DMS114 treated with DMSO at 0.1 percent for 48 hours (cell line): ENCODE data around the gene TOM1L2.

Experiments used
- DNase-seq: peaks from one replicate; lab custom pipeline; 2025; ENCODE audit not compliant: unreplicated experiment; lab: John Stamatoyannopoulos, UW

Gene TOM1L2

DNA sequence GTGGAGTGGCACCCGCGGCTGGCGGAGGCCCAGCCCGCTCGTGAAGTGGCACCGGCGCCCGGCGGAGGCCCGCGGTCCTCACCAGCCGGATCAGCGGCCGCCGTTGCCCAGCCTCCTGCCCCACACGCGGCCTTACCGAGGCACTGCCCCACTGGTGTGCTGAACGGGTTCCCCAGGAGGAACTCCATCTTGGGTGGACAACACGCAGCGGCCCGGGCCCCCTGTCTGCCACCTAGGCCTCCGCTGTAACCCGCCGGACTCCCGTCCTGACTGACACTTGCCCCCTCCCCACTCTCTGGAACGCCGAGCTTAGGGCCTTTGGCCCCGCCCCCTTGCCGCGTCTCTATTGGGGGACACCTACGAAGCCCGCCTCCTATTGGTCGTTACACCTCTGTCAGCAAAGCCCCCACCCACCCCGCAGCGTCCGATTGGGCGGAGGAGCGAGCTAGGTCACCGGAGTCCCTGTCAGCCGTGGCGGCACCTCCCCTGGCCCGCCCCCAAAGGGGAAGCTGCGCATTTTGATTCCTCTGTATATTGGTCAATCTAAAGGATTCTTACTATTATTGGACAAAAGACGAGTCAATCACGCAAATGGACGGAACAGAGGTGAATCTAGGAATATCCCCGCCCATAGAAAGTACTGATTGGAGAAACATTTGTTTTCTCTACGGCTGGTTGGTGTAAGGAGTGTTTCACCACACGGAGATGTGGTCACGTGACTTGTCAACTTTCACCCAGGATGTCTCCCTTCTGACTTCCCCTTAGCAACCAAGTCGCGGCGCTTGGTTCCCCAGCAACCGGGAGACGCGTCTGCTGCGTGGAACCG lies at the start of gene TOM1L2, which contains the start of gene DRC3:
Gene TOM1L2, minus strand, starts transcription at position 275 of the 826 bp plus-strand sequence. Its CDS starts 87 bp downstream, at position 188.
Gene DRC3, plus strand, starts transcription at position 737 of the 826 bp plus-strand sequence. CDS start 4,737 bp downstream, outside the sequence.
- DNase-seq: peak; percentile 89

GRCh38 chr17:18021372-18021771 lies 49.2 kb upstream of the TOM1L2 start:
- no peak for DNase-seq

GRCh38 chr17:18020971-18021370 lies 48.8 kb upstream of the TOM1L2 start:
- no peak for DNase-seq

DNA sequence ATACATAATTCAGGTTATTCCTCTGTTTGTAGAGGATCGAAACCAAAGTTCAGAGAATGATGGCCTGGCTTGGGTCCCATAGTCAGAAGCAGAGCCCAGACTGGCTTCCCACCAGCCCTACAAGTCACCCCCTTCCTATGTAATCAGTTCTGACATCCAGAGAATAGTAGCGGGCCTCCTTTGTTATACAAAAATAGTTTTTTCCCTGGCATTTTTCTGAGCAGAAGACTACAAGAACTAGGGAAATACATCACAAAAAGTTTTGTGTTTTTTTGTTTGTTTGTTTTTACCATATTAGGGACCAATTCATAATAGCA lies 47.6 kb upstream of the TOM1L2 start:
- DNase-seq: no peak

- DNase-seq: no peak
These were observed 46.3 kb upstream of the TOM1L2 start for GRCh38 chr17:18018411-18018921.

- DNase-seq: no peak
These were observed 45.8 kb upstream of the TOM1L2 start for GRCh38 chr17:18017958-18018357.

- no peak for DNase-seq
These were observed 44.2 kb upstream of the TOM1L2 start for GRCh38 chr17:18016426-18016825.

GRCh38 chr17:18015593-18015992 lies 43.4 kb upstream of the TOM1L2 start:
- DNase-seq: no peak

DNA sequence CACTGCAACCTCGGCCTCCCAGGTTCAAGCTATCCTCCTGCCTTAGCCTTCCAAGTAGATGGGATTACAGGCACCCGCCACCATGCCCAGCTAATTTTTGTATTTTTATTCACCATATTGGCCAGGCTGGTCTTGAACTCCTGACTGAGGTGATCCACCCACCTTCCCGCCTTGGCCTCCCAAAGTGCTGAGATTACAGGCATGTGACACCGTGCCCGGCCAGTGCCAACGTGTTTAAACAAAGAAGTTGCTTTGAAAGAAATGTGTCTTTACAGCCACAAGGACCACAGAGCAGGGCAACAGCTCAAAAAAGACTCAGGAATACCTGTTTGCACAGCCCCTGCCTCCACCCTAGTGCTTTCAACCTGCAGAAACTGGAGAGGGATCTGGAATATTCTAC lies 41.8 kb upstream of the TOM1L2 start:
- DNase-seq: no peak

GRCh38 chr17:18011286-18011685 lies 39.1 kb upstream of the TOM1L2 start:
- DNase-seq: no peak

DNA sequence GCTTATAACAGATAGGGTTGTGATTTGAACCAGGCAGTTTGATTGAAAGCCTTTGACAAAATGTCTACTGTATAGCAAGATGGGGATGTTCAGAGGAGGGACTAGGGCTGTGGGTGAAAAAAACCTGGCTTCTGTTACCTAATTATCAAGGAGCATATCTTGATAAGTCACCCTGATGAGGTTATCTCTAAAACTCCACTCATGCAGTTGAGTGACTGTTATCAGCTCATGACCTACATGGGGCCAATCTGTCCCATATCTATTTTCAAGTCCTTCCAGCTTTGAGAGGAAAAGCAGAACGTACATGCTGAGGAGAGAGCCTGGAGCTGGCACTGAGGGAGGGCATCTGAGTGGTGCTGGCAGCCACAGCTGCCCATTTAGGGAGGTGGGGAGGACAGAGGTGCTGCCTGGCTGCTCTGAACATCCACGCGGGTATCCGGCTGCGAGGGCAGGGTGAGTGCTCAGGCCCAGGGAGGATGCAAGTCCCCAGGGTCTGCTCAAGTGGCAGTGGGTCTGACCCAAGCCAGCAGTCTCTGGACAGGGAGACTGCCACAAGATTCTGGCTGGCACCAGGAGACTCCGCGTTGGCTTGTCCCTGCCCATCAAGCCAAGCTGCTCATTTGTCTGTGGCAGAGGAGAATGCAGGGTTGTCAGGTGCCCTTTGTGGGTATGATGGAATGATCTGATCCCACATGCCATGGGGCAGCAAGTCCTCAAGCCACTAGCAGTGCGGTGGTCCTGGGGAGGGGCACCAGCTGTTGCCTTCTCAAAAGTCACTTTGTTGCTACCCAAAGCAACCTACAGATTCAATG lies 37.6 kb upstream of the TOM1L2 start:
- no peak for DNase-seq

- no peak for DNase-seq
These were observed 36.5 kb upstream of the TOM1L2 start for GRCh38 chr17:18008496-18009268.

GRCh38 chr17:18006495-18007239 lies 34.5 kb upstream of the TOM1L2 start:
- DNase-seq: no peak

- no peak for DNase-seq
These were observed 33.3 kb upstream of the TOM1L2 start for GRCh38 chr17:18005496-18005895.

DNA sequence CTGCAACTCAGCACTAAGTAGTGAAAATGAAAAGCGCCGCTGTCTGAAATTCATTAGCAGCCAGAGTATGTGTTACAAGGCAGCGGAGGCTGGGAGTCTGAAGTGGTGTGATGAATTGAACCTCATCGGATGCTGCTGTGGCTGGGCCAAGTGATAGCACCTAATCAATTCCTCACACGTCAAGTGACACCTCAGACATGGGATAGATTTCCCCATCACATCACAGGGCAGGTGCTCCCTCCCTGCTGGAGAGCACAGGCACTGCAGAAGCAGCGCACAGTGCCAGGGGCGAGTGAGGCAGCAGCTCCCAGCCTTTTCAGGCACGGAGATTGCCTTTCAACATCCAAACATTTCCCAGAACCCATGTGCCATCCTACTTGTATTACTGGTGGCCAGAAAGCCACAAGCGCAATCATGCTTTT lies 32.7 kb upstream of the TOM1L2 start:
- no peak for DNase-seq

DNA sequence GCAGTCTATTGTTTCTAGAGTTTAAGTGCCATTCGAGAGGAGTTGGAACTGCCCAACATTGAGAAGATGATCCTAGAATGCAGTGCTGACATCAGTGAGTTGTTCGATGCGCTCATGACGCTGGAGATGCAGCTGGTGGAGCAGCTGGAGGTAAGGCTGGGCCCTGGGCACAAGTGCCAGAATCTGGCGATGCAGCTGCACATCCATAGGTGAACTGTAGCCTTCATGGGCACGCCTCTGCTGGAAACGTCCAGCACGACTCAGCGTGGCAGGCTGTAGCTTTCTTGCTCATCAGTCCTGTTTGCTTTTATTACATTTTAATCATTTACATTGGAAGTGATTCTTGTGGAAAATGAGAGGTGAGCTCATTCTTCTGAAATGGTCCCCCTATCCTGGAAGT lies 32.1 kb upstream of the TOM1L2 start:
- DNase-seq: no peak

GRCh38 chr17:18002171-18002570 lies 30.0 kb upstream of the TOM1L2 start:
- DNase-seq: no peak

DNA sequence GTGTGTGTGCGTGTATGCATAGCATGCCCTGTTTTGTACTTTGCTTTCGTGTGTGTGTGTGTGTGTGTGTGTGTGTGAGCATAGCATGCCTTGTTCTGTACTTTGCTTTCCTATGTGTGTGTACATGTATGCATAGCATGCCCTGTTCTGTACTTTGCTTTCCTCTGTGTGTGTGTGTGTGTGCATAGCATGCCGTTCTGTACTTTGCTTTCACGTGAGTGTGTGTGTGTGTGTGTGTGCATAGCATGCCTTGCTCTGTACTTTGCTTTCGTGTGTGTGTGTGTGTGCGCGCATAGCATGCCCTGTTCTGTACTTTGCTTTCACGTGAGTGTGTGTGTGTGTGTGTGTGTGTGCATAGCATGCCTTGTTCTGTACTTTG lies 27.8 kb upstream of the TOM1L2 start:
- DNase-seq: no peak

- no peak for DNase-seq
These were observed 27.3 kb upstream of the TOM1L2 start for GRCh38 chr17:17999364-18000029.

- DNase-seq: no peak
These were observed 26.7 kb upstream of the TOM1L2 start for GRCh38 chr17:17998934-17999333.
